Pancreas (tissue), 10 donors: ENCODE results near the gene SHROOM3. TPM values are rescaled to one million over a fixed set of nuclear protein-coding genes. Genes with fewer than 3 reads are reported as not detected.
A peak's percentile ranks its signal among the peaks of the same experiment; 100 is the strongest.

ENCODE experiments used
- ATAC-seq, 4 donors: fragments of 200-7000 bp; cut with Tn5 transposase; one replicate each; pipeline versions ENCODE4 v1.8.0 to v1.9.1; 2020; ENCODE audit warnings: mild to moderate bottlenecking in 4 of 4, moderate library complexity in 4 of 4
- DNase-seq, 6 donors: peaks; one replicate each; pipeline ENCODE4 v3.0.0-alpha.2; 2020
- FAIRE-seq: peaks from 2 replicates; lab custom pipeline; 2012; peaks lifted over from hg19 to GRCh38; lab: Jason Lieb, UNC
- H3K27ac ChIP-seq, 4 donors: fragments of 200-600 bp; sonication (generic); 1 replicate in 3 of 4; 2 replicates in 1 of 4; pipeline versions ENCODE4 v1.5.0 to v1.8.0; 2020
- H3K27me3 ChIP-seq, 4 donors: fragments of 200-600 bp; one replicate each; pipeline ENCODE4 v1.8.0; 2021
- H3K36me3 ChIP-seq, 3 donors: fragments of 200-600 bp; sonication (generic) in 1 of 3; one replicate each; pipeline versions ENCODE4 v1.5.0 to v1.8.0; 2020 to 2021
- H3K4me1 ChIP-seq, 3 donors: fragments of 200-600 bp; one replicate each; pipeline ENCODE4 v1.8.0; 2021
- H3K4me3 ChIP-seq, 4 donors: fragments of 200-600 bp; sonication (generic) in 2 of 4; one replicate each; pipeline versions ENCODE4 v1.5.0 to v1.8.0; 2020 to 2021
- H3K9me3 ChIP-seq, 4 donors: fragments of 200-600 bp; one replicate each; pipeline ENCODE4 v1.8.0; 2021
- WGBS, 2 donors: extraction: QIAGEN DNeasy Blood & Tissue Kit; methylation state at CpG; one replicate each; pipeline ENCODE4 v1.1.7; 2013; 5-methylcytosine and 5-hydroxymethylcytosine counted together
- intact Hi-C, 3 donors: fragments of 100-400 bp; cut with DNase I; formaldehyde crosslinking; loops; one replicate each; pipeline versions ENCODE4 v1.11.1 to v1.14.2; 2022
- polyA plus RNA-seq, 2 donors: library from polyadenylated mRNA; stranded (reverse); fragments of 200-250 nt; gene quantifications; one replicate each; pipeline ENCODE4 v1.2.3, GENCODE V29; 2013
- total RNA-seq, 6 donors: library from RNA; stranded (reverse); fragmentation: NEBNext Ultra II Directional in 4 of 6; extraction: Animal tissue kit (Norgen Biotek cat#: 25700) in 4 of 6; gene quantifications; one replicate each; pipeline versions ENCODE4 v1.2.1 to v1.2.4, GENCODE V29; 2021 to 2023
- TF ChIP-seq, protein P1 (sequence below), 4 donors: fragments of 200-600 bp; sonication (generic) in 3 of 4; IDR thresholded peaks; one replicate each; pipeline versions ENCODE4 v1.5.0 to v1.8.0; 2021; ENCODE audit warnings: antibody characterized with exemption in 4 of 4
- donor health status: healthy with polysubstance abuse.
- donor health status: DM: no; HTN: no; CAD: no; lungs with moderate emphysema.
- donor health status: DM: no; HTN: no; CAD: no.
- donor health status: control.
- donor health status: control.
- donor health status: Bipolar disorder and iron deficiency.
- donor health status: DM: yes; HTN: yes; CAD: no.
- donor health status: DM: no; HTN: no; CAD: no.
- donor health status: DM: no; HTN: no; CAD: no.
- donor health status: DM: yes; HTN: yes; CAD: no.

SHROOM3 gene
- total and polyA plus RNA-seq, 8 donors, result 6.2 to 43.5 (median 17.1) TPM

DNA sequence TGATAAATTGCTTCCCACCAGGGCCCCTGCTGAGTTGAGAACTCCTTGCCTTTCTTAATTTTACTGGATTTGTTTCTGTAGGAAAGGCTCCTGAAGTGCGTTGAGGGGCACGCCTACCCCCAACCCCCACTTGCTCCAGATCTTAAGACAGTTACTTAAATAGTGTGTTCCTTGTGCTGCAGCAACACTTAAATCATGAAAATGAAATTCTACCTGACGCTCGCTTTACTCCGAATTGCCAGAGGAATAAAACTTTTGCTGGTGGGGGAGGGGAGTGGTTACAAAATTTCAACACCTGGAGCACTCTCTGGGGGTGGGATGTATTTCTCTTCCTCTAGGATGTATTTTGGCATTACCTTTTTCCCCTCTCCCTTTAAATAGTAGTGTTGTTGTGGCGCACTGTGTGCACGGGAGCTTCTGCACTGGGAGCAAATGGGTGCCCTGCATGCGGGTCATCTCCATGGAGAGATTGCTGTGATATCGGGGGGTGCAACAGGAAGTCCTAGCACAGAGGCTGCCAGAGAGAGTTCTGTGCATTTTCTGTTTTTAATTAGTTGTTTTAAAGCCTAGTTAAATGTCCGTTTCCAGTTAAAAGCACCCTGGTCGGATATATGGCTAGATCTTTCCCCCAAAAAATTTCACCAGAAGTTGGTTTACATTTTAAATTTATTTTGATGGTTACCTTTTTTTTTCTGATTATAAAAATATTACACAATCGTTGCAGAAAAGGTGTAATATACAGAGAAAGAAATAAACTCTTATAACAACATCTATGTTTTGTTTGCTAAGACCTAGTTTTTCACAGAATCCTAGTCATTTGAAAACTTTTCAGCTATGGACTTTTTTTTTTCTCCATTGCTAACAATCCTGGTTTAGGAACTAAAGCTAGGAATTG, 255.2 kb downstream of the SHROOM3 start:
- FAIRE-seq (no peak), DNase-seq (no peak), ATAC-seq (peak; percentile 32 to 59 (median 40))
- intact Hi-C loops, result no loop called here
- Histone ChIP-seq H3K27me3 (no peaks in the 10 kb centered on the region), H3K4me3 (peak overlapping the region; percentile 39 to 61 (median 48)), H3K27ac (peak overlapping the region; percentile 46 to 84 (median 63)), H3K36me3 (no peaks in the 10 kb centered on the region), H3K4me1 (peaks cover 0 to 10% (median 0%) of the 10 kb centered on the region in 3 donors), H3K9me3 (no peaks in the 10 kb centered on the region)
- TF ChIP-seq, protein P1, sequence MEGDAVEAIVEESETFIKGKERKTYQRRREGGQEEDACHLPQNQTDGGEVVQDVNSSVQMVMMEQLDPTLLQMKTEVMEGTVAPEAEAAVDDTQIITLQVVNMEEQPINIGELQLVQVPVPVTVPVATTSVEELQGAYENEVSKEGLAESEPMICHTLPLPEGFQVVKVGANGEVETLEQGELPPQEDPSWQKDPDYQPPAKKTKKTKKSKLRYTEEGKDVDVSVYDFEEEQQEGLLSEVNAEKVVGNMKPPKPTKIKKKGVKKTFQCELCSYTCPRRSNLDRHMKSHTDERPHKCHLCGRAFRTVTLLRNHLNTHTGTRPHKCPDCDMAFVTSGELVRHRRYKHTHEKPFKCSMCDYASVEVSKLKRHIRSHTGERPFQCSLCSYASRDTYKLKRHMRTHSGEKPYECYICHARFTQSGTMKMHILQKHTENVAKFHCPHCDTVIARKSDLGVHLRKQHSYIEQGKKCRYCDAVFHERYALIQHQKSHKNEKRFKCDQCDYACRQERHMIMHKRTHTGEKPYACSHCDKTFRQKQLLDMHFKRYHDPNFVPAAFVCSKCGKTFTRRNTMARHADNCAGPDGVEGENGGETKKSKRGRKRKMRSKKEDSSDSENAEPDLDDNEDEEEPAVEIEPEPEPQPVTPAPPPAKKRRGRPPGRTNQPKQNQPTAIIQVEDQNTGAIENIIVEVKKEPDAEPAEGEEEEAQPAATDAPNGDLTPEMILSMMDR (IDR thresholded peaks at IDR 0.05), result no peak
- 27% methylated on average over 12 of the region's 12 CpGs for WGBS, 2 donors

DNA sequence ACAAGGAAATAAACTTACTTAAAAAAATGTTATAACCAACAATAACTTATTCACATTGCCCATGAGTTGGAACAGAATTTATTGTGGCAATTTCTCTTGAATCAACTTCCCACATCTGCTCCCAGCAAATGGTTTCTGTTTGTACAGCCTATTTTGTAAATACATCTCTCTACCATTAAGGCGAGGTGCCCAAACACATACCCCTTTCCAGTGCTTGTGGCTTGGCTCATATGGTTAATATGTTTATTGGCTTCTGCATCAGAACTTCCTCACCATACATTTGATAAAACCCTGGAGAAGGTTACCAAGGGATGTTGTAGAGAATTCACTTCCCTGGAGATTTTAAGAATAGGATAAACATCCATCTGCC, 255.9 kb downstream of the SHROOM3 start:
- TF ChIP-seq, protein P1 (IDR thresholded peaks at IDR 0.05), result no peak
- peak; percentile 72 for FAIRE-seq
- peak in 1 of 4 donors; percentile 10 for ATAC-seq
- DNase-seq, result no peak
- Histone ChIP-seq H3K9me3 (no peaks in the 10 kb centered on the region), H3K4me3 (peak overlapping the region in 1 of 4 donors; percentile 61), H3K27me3 (no peaks in the 10 kb centered on the region), H3K4me1 (peaks cover 0 to 10% (median 0%) of the 10 kb centered on the region in 3 donors), H3K27ac (peak overlapping the region in 3 of 4 donors; percentile 7 to 84 (median 80)), H3K36me3 (no peaks in the 10 kb centered on the region)
- WGBS, 2 donors, result 60 to 65% methylated on average over 1 of the region's 1 CpG
- intact Hi-C loops, result no loop called here

DNA sequence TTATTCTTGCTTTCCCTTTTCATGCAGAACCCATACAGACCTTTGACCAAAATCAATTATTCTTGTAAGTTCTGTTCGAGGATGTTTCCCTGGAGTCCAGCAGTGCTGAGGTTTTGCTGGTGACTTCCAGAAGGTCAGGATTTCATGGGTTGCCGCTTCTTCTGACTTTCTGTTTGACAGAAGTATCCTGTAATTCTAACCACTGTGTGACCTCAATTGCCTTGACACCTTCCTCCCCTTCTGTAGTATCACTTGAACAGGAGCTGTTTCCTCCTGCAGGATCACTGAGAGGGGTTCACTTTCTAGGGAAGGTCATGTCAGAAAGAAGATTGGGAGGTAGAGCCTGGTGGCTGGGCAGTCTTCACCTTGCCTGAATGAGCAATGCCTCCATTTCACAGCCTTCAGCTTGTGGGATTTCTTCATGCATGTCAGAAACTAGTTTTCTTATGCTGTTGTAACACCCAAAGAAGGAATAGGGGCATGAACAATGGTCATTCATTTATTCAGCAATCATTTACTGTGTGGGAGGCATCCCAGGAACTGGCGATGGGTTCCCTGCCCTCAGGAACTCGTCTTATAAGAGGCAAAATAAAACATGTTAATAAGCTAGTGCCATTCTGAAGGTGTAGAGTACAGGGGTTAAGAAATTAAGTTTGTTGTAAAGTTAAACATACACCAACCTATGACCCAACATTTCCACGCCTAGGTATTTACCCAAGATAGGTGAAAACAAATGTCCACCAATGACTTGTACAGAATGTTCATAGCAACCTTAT, 257.0 kb downstream of the SHROOM3 start:
- no peak for ATAC-seq
- H3K36me3 ChIP-seq, result no peaks in the 10 kb centered on the region
- no peaks in the 10 kb centered on the region for H3K27me3 ChIP-seq
- TF ChIP-seq, protein P1 (IDR thresholded peaks at IDR 0.05), result no peak
- no peak for DNase-seq
- intact Hi-C loops, result no loop called here
- H3K9me3 ChIP-seq, result no peaks in the 10 kb centered on the region
- FAIRE-seq, result no peak
- WGBS, 2 donors, result 58 to 62% methylated on average over 5 of the region's 5 CpGs
- no peak overlapping the region for H3K4me3 ChIP-seq
- H3K4me1 ChIP-seq, result peaks cover 0 to 10% (median 0%) of the 10 kb centered on the region in 3 donors
- peak overlapping the region in 2 of 4 donors; percentile 80 to 84 for H3K27ac ChIP-seq

DNA sequence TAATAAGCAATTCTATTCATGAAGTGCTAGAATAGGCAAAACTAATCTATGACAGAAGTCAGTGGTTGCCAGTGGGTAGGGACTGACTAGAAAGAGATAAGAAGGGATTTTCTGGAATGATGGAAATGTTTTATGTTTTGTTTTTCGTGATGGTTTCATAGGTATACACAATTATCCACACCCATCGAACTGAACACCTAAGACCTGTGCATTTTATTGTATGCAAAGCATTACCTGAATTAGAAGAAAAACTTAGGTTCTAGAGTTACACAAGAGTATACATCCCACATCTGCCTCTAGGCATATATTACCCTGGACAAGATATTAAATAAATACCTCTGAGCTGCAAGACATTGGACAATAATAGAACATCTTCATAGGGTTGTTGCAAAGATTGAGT, 257.7 kb downstream of the SHROOM3 start:
- TF ChIP-seq, protein P1 (IDR thresholded peaks at IDR 0.05), result no peak
- Histone ChIP-seq H3K4me1 (peaks cover 0 to 10% (median 0%) of the 10 kb centered on the region in 3 donors), H3K27me3 (no peaks in the 10 kb centered on the region), H3K9me3 (no peaks in the 10 kb centered on the region), H3K4me3 (no peak overlapping the region), H3K27ac (no peak overlapping the region), H3K36me3 (no peaks in the 10 kb centered on the region)
- DNase-seq (no peak), ATAC-seq (no peak), FAIRE-seq (no peak)
- intact Hi-C loops, result no loop called here
- 68 to 79% methylated on average over 2 of the region's 2 CpGs for WGBS, 2 donors
